GM10847 (cell line): ENCODE data around the gene C2CD2.

Experiments
- POLR2A ChIP-seq: IDR thresholded peaks from 2 replicates; pipeline ENCODE4 v1.6.1; 2011; ENCODE audit not compliant: insufficient read length; ENCODE audit errors: extremely low read depth

Gene C2CD2

GRCh38 chr21:41916888-41917433 is 36.9 kb downstream of the C2CD2 start:
- TF ChIP-seq POLR2A: no peak

DNA sequence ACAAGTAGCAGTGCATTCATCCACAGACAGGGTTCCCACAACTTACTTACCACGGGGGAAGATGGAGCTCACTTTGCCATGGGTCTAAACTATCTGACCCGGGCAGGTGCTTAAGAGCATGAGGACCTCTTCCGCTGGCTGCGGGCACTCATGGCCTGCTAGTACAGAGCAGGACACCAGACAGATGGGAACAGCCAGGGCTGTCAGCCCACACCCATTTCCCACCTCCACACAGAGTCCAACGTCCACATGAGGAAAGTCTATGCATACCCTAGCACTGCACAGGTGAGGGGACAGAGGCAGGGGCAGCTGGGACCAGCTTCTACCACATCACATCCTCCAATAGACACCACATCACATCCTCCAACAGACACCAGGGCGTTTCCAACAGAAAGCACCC is 38.9 kb downstream of the C2CD2 start:
- no peak for TF ChIP-seq POLR2A

GRCh38 chr21:41914358-41914757 is 39.5 kb downstream of the C2CD2 start:
- no peak for TF ChIP-seq POLR2A

GRCh38 chr21:41913230-41913629 is 40.6 kb downstream of the C2CD2 start:
- TF ChIP-seq POLR2A: no peak

DNA sequence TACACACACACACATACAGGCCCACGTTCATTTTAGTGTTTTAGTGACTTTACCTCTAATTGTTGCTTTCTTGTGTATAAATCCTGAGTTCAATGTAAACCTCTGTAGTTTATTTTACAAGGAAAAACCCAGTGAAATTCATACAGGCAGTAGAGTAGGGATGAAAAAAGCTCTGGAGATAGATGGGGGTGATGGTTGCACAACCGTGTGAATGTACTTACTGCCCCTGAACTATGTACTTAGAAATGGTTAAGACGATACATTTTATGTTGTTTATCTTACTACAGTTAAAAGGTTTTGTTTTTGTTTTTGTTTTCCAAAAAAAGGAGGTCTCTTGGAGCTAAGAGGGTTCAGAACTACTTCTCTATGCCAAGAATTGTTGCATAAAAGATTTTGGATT is 45.0 kb downstream of the C2CD2 start:
- no peak for TF ChIP-seq POLR2A

DNA sequence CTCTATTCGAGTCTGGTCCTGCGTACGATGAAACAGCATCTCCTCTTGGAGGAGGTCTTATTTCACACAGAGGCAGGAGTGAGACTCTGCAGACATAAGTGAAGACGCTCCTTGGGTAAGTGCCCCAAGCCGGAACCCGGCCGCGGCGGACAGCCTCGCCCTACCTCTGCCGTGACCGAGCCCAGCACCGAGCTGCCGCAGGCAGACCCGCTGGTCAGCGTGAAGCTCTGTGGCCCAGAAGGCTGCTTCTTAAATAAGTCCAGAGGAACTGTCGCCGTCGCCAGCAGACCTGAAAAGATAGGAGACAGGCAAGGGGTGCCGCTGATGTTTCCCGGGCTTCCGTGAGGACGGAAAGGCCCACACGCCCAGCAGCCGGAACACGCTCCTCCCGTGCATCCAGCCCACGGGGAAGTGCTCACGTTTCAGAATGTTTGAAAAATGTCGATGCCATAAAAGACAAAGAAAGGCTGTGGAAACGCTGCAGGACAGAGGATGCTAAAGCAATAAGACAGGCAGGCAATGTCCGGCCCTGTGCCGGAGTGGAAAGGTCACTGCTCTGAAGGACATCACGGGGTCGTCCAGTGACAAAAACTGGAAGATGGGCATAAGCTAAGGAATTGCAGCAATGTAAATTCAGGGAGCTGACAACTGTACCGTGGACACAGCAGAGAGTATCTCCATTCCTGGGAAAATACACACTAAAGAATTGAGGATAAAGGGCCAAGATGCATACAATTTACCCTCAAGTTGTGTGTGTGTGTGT is 46.1 kb downstream of the C2CD2 start:
- TF ChIP-seq POLR2A: no peak

GRCh38 chr21:41906770-41907169 is 47.0 kb downstream of the C2CD2 start:
- TF ChIP-seq POLR2A: no peak

DNA sequence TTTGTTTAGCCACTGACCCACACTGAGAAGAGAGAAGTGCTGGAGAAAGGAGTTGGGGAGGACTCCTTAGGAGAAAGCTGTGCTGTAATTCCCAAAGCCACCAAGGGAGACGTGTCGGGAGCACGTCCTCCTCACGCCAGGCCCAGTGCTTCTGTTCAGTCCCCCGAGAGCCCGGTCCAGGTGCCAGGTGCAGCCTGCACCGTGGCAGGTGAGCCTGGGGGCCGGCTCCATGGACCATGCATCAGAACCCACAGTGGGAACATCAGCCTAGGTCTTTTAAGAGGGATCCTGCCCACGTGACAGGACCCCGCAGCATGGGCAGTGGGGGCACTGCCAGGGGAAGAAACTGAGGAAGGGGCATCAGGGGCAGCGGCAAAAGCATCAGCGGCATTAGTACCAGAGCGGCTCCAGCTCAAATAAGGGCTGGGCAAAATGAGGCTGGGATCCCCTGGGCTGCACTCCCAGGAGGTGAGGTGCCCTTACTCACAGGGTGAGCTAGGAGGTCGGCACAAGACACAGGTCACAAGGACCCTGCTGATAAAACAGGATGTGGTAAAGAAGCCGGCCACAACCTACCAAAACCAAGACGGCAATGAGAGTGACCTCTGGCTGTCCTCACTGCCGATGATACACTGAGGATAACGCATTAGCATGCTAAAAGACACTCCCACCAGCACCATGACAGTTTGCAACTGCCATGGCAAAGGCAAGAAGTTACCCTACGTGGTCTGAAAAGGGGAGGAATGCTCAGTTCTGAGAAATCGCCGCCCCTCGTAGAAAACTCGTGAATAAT is 50.1 kb downstream of the C2CD2 start:
- no peak for TF ChIP-seq POLR2A

DNA sequence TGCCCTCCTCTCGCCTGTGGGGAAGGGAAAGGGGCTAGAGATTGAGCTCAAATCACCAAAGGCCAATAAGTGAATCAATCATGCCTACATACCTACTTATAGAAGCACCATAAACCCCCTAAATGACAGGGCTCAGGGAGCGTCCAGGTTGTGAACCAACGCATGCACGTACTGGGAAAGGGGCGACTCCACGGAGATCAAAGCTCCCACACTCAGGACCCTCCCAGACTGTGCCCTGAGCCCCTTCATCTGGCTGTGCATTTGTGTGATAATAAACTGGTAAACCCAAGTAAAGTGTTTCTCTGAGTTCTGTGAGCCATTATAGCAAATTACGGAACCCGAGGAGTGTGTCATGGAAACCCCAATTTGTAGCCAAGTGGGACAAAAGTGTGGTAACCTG is 50.9 kb downstream of the C2CD2 start:
- TF ChIP-seq POLR2A: no peak

GRCh38 chr21:41901782-41902181 is 52.0 kb downstream of the C2CD2 start:
- no peak for TF ChIP-seq POLR2A

GRCh38 chr21:41901099-41901498 is 52.7 kb downstream of the C2CD2 start:
- TF ChIP-seq POLR2A: no peak

GRCh38 chr21:41900401-41900800 is 53.4 kb downstream of the C2CD2 start:
- TF ChIP-seq POLR2A: no peak

DNA sequence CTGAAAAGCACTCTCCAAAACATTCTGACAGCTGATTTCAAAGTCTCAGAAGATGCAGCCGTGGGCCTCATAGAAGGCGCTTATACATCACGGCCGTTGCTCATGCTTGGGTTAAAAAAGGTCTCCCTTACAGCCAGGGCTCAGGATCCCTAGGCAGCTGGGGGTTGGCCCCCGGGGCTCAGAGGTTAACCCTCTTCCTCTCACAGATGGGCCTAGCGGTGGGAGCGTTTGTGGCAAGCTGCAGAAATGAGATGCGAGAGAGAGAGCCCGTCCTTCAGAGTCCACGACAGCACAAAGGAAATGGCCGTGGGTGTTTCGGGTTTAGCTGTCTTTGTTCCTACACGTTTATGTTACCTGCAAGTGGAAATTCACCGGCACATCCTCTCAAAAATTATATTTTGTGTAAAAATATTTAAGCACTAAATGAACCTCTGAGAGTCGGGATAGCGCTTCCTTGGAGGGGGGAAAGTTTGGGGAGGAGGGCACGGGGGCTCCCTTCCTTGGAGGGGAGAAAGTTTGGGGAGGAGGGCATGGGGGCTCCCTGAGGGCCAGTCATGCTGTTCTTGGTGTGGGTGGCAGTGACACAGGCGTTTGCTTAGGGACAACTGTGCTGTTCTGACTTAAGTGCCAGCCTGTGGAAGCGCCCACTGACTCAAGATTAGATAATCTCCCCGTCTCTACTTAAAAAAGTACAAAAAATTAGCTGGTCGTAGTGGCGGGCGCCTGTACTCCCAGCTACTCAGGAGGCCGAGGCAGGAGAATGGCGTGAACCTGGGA is 54.2 kb downstream of the C2CD2 start:
- no peak for TF ChIP-seq POLR2A

GRCh38 chr21:41898998-41899397 is 54.8 kb downstream of the C2CD2 start:
- TF ChIP-seq POLR2A: no peak

- TF ChIP-seq POLR2A: no peak
These were observed 56.1 kb downstream of the C2CD2 start for GRCh38 chr21:41897700-41898099.

- no peak for TF ChIP-seq POLR2A
These were observed 56.7 kb downstream of the C2CD2 start for GRCh38 chr21:41897047-41897669.
